Neural progenitor cell (in vitro differentiated cells): ENCODE data around the gene STEAP3. TPM values are rescaled to one million over a fixed set of nuclear protein-coding genes. Genes with fewer than 3 reads are reported as not detected.

Experiments used
- DNase-seq: peaks from one replicate; pipeline ENCODE4 v3.0.0-alpha.2; 2016; ENCODE audit warnings: low spot score
- H2AFZ ChIP-seq: fragments of 200-600 bp; sonication (generic); replicated peaks from 2 replicates; pipeline ENCODE4 v1.6.1; 2016; ENCODE audit warnings: antibody characterized with exemption
- H3F3A ChIP-seq: fragments of 200-600 bp; sonication (generic); 2 replicates; pipeline ENCODE4 v1.6.1; 2016; ENCODE audit warnings: antibody characterized with exemption, low read depth
- H3K27ac ChIP-seq: fragments of 200-600 bp; sonication (generic); 2 replicates; pipeline ENCODE4 v1.5.1; 2016; ENCODE audit warnings: mild to moderate bottlenecking
- H3K27me3 ChIP-seq: fragments of 200-600 bp; sonication (generic); 2 replicates; pipeline ENCODE4 v1.6.1; 2016; ENCODE audit warnings: mild to moderate bottlenecking, moderate library complexity
- H3K36me3 ChIP-seq: fragments of 200-600 bp; sonication (generic); 2 replicates; pipeline ENCODE4 v1.5.1; 2016
- H3K4me1 ChIP-seq: fragments of 200-600 bp; sonication (generic); 2 replicates; pipeline ENCODE4 v1.6.1; 2016; ENCODE audit warnings: mixed run types
- H3K4me2 ChIP-seq: fragments of 200-600 bp; sonication (generic); 2 replicates; pipeline ENCODE4 v1.6.1; 2016
- H3K4me3 ChIP-seq: fragments of 200-600 bp; sonication (generic); 2 replicates; pipeline ENCODE4 v1.5.1; 2016
- H3K79me2 ChIP-seq: fragments of 200-600 bp; sonication (generic); 2 replicates; pipeline ENCODE4 v1.6.1; 2016; ENCODE audit warnings: low read depth
- H3K9ac ChIP-seq: fragments of 200-600 bp; sonication (generic); 2 replicates; pipeline ENCODE4 v1.6.1; 2016
- H3K9me3 ChIP-seq: fragments of 200-600 bp; sonication (generic); 2 replicates; pipeline ENCODE4 v1.5.1; 2016; ENCODE audit warnings: low read depth
- H4K20me1 ChIP-seq: fragments of 200-600 bp; sonication (generic); 2 replicates; pipeline ENCODE4 v1.6.1; 2016; ENCODE audit warnings: low read depth
- H3K27ac Mint-ChIP-seq: 3 replicates; pipeline ENCODE4 v1.8.0; 2021; ENCODE audit warnings: mixed read lengths
- H3K27me3 Mint-ChIP-seq: 2 replicates; pipeline ENCODE4 v1.8.0; 2022; ENCODE audit warnings: low read depth, mild to moderate bottlenecking, inconsistent platforms, moderate library complexity, mixed read lengths; ENCODE audit not compliant: insufficient read depth
- H3K36me3 Mint-ChIP-seq: 3 replicates; pipeline ENCODE4 v1.8.0; 2021; ENCODE audit warnings: mixed read lengths
- H3K4me1 Mint-ChIP-seq: 3 replicates; pipeline ENCODE4 v1.8.0; 2021; ENCODE audit warnings: mixed read lengths
- H3K4me3 Mint-ChIP-seq: 3 replicates; pipeline ENCODE4 v1.8.0; 2021; ENCODE audit warnings: mild to moderate bottlenecking, moderate library complexity, mixed read lengths
- H3K9me3 Mint-ChIP-seq: 3 replicates; pipeline ENCODE4 v1.8.0; 2020; ENCODE audit warnings: mixed read lengths
- CTCF ChIP-seq: fragments of 200-600 bp; sonication (generic); IDR thresholded peaks from 2 replicates; pipeline ENCODE4 v1.5.1; 2017; ENCODE audit warnings: antibody characterized with exemption, mild to moderate bottlenecking
- EZH2 ChIP-seq: fragments of 200-600 bp; sonication (generic); IDR thresholded peaks from 2 replicates; pipeline ENCODE4 v1.6.1; 2017; ENCODE audit warnings: antibody characterized with exemption, mild to moderate bottlenecking, moderate library complexity
- EZH2phosphoT487 ChIP-seq: fragments of 200-600 bp; sonication (generic); IDR thresholded peaks from 2 replicates; pipeline ENCODE4 v1.6.1; 2017; ENCODE audit warnings: antibody characterized with exemption
- total RNA-seq: library from RNA; depleted of rRNA; stranded (reverse); fragments of >200 nt; gene quantifications from 2 replicates; pipeline ENCODE4 v1.2.3, GENCODE V29; 2015; ENCODE audit warnings: low replicate concordance

The STEAP3 gene
- total RNA-seq, 1 donor from 2014 or later: 0.30 TPM

DNA sequence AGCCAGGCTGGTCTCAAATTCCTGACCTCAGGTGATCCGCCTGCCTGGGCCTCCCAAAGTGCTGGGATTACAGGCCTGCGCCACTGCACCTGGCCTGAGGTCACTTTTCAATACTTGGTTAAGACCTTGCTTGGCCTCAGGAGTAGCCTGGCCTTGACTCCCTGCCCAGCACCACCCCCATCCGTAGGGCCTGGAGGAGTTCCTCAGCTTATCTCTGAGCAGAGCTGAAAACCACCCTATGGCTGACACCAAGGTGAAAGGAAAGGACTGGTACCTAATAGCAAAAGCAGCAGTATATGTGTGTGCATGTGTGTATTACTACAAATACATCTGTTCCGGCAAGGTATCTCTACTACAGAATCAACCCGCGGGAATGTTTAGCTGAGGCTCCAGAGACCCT is 56.0 kb downstream of the STEAP3 start:
- Histone ChIP-seq H3F3A (no peaks in the 10 kb centered on the region), H3K36me3 (no peaks in the 10 kb centered on the region), H3K79me2 (no peaks in the 10 kb centered on the region), H3K9me3 (no peaks in the 10 kb centered on the region), H4K20me1 (no peaks in the 10 kb centered on the region), H3K27me3 (no peaks in the 10 kb centered on the region), H3K4me1 (peaks cover 5% of the 10 kb centered on the region), H3K4me2 (no peak overlapping the region), H3K4me3 (no peak overlapping the region), H2AFZ (no peak overlapping the region), H3K27ac (no peak overlapping the region), H3K9ac (no peak overlapping the region)
- TF ChIP-seq EZH2: no peak
- no peak for TF ChIP-seq EZH2phosphoT487
- TF ChIP-seq CTCF: no peak
- H3K27ac Mint-ChIP-seq: no peak overlapping the region
- H3K27me3 Mint-ChIP-seq: no peaks in the 10 kb centered on the region
- DNase-seq: no peak
- H3K4me1 Mint-ChIP-seq: peaks cover 2% of the 10 kb centered on the region
- H3K4me3 Mint-ChIP-seq: no peak overlapping the region
- H3K36me3 Mint-ChIP-seq: no peaks in the 10 kb centered on the region
- no peaks in the 10 kb centered on the region for H3K9me3 Mint-ChIP-seq

DNA sequence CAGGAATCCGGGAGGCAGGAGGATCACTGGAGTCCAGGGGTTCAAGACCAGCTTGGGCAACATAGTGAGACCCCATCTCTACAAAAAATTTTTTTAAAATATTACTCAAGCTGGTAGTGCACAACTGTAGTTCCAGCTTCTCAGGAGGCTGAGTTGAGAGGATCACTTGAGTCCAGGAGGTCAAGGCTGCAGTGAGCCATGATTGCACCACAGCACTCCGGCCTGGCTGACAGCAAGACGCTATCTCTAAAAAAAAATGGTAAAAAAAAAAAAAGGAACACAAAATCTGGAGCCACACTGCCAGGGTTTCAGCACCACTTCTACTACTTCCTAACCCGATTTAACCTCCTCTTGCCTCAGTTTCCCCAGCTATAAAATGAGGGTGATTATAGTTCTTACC is 57.0 kb downstream of the STEAP3 start:
- no peak for DNase-seq
- no peaks in the 10 kb centered on the region for H3K27me3 Mint-ChIP-seq
- no peaks in the 10 kb centered on the region for H3K9me3 Mint-ChIP-seq
- H3K4me1 Mint-ChIP-seq: peaks cover 2% of the 10 kb centered on the region
- H3K27me3 ChIP-seq: no peaks in the 10 kb centered on the region
- no peak overlapping the region for H3K4me3 ChIP-seq
- H3K27ac ChIP-seq: no peak overlapping the region
- no peak overlapping the region for H2AFZ ChIP-seq
- peaks cover 5% of the 10 kb centered on the region for H3K4me1 ChIP-seq
- H3K4me2 ChIP-seq: no peak overlapping the region
- TF ChIP-seq EZH2: no peak
- no peak overlapping the region for H3K27ac Mint-ChIP-seq
- no peak overlapping the region for H3K4me3 Mint-ChIP-seq
- no peaks in the 10 kb centered on the region for H3K9me3 ChIP-seq
- H3K36me3 ChIP-seq: no peaks in the 10 kb centered on the region
- no peaks in the 10 kb centered on the region for H3F3A ChIP-seq
- H4K20me1 ChIP-seq: no peaks in the 10 kb centered on the region
- H3K36me3 Mint-ChIP-seq: no peaks in the 10 kb centered on the region
- no peaks in the 10 kb centered on the region for H3K79me2 ChIP-seq
- no peak overlapping the region for H3K9ac ChIP-seq

DNA sequence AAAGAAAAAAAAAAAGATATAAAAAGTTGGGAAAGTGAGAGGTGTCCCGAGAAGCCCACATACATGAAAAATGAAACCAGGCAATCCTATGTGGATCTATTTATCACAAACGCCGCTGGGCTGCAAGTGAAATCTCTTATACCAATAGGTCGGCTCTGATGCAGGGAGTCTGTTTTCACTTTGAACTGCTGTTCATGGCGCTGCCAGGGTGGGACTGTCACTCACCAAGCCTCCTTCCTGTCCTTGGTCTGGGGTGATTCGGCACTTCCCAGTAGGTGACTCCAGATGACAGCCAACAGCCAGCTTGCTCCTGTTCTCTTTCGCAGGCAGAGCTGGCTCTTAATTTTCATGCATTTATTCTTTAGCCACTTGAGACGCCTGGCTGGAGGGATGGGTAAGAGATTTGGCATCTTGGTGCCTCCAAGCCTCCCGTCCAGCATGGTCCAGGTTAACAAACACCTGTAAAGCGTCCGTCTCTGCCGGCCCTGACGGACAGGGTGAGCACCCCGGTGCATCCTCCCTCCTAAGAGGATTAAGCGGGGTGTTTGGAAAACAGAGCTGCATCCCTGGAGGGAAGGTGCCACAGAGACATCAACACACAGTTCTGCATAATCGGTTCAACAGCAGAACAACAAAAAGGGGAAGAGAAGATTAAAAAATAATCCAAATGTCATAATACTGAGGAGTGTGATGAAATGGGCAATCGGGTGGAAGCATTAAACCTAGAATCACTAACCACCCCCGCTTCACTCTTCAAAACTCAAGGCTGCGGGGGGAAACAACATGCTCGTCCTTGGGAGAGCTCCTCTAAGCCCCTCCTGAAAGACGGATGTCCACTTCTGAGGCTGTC is 58.7 kb downstream of the STEAP3 start:
- H3K27me3 ChIP-seq: no peaks in the 10 kb centered on the region
- H2AFZ ChIP-seq: no peak overlapping the region
- no peaks in the 10 kb centered on the region for H3F3A ChIP-seq
- H3K9ac ChIP-seq: no peak overlapping the region
- Mint-ChIP-seq H3K27me3 (peaks cover 2% of the 10 kb centered on the region), H3K9me3 (no peaks in the 10 kb centered on the region), H3K4me3 (no peak overlapping the region), H3K36me3 (no peaks in the 10 kb centered on the region), H3K27ac (no peak overlapping the region), H3K4me1 (peaks cover 2% of the 10 kb centered on the region)
- H3K4me3 ChIP-seq: no peak overlapping the region
- H3K36me3 ChIP-seq: no peaks in the 10 kb centered on the region
- no peaks in the 10 kb centered on the region for H3K4me1 ChIP-seq
- no peaks in the 10 kb centered on the region for H3K79me2 ChIP-seq
- no peaks in the 10 kb centered on the region for H4K20me1 ChIP-seq
- no peak overlapping the region for H3K4me2 ChIP-seq
- no peak overlapping the region for H3K27ac ChIP-seq
- no peaks in the 10 kb centered on the region for H3K9me3 ChIP-seq
- no peak for DNase-seq
- TF ChIP-seq CTCF: no peak
- no peak for TF ChIP-seq EZH2phosphoT487
- TF ChIP-seq EZH2: no peak

GRCh38 chr2:119282996-119283511 is 59.4 kb downstream of the STEAP3 start:
- H3K27ac Mint-ChIP-seq: no peak overlapping the region
- Histone ChIP-seq H3K9me3 (no peaks in the 10 kb centered on the region), H3K36me3 (no peaks in the 10 kb centered on the region), H3K27me3 (no peaks in the 10 kb centered on the region), H3K4me2 (no peak overlapping the region), H3F3A (no peaks in the 10 kb centered on the region), H3K9ac (no peak overlapping the region), H4K20me1 (no peaks in the 10 kb centered on the region), H3K4me1 (no peaks in the 10 kb centered on the region), H2AFZ (no peak overlapping the region), H3K79me2 (no peaks in the 10 kb centered on the region), H3K4me3 (no peak overlapping the region), H3K27ac (no peak overlapping the region)
- TF ChIP-seq EZH2: no peak
- no peak for TF ChIP-seq CTCF
- TF ChIP-seq EZH2phosphoT487: no peak
- H3K9me3 Mint-ChIP-seq: no peaks in the 10 kb centered on the region
- no peak overlapping the region for H3K4me3 Mint-ChIP-seq
- peaks cover 2% of the 10 kb centered on the region for H3K27me3 Mint-ChIP-seq
- H3K4me1 Mint-ChIP-seq: peaks cover 2% of the 10 kb centered on the region
- H3K36me3 Mint-ChIP-seq: no peaks in the 10 kb centered on the region
- no peak for DNase-seq
